Measurements from ENCODE around the gene OR10A6. TPM values are rescaled to one million over a fixed set of nuclear protein-coding genes. Genes with fewer than 3 reads are reported as not detected.

OR10A6 gene
- total and polyA plus RNA-seq, 3 donors from 2014 or later: not detected

- intact Hi-C loops (cut with DNase I; ENCODE audit: low total_unique reads): loop anchor here (5.0 kb wide), 1 partner anchor 91 kb away; the partner anchor contains the start of gene EIF3F
- WGBS, 2 donors: 22 to 52% methylated on average over 1 of the region's 1 CpG
- TF ChIP-seq, protein P1, sequence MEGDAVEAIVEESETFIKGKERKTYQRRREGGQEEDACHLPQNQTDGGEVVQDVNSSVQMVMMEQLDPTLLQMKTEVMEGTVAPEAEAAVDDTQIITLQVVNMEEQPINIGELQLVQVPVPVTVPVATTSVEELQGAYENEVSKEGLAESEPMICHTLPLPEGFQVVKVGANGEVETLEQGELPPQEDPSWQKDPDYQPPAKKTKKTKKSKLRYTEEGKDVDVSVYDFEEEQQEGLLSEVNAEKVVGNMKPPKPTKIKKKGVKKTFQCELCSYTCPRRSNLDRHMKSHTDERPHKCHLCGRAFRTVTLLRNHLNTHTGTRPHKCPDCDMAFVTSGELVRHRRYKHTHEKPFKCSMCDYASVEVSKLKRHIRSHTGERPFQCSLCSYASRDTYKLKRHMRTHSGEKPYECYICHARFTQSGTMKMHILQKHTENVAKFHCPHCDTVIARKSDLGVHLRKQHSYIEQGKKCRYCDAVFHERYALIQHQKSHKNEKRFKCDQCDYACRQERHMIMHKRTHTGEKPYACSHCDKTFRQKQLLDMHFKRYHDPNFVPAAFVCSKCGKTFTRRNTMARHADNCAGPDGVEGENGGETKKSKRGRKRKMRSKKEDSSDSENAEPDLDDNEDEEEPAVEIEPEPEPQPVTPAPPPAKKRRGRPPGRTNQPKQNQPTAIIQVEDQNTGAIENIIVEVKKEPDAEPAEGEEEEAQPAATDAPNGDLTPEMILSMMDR (IDR thresholded peaks at IDR 0.05): no peak
- TF ChIP-seq POLR2A (IDR thresholded peaks at IDR 0.05): no peak
- H3K36me3 ChIP-seq (ENCODE audit: low read depth, missing control alignments): no peaks in the 10 kb centered on the region
- H3K27me3 ChIP-seq: no peaks in the 10 kb centered on the region
- peaks cover 41% of the 10 kb centered on the region for H3K4me1 ChIP-seq
- DNase-seq: peak; percentile 61
- peak overlapping the region in 1 of 2 donors; percentile 18 for H3K27ac ChIP-seq
- no peak overlapping the region for H3K4me3 ChIP-seq
- H3K9me3 ChIP-seq: no peaks in the 10 kb centered on the region
These were observed 34.9 kb downstream of the OR10A6 start for GRCh38 chr11:7896009-7896785.

DNA sequence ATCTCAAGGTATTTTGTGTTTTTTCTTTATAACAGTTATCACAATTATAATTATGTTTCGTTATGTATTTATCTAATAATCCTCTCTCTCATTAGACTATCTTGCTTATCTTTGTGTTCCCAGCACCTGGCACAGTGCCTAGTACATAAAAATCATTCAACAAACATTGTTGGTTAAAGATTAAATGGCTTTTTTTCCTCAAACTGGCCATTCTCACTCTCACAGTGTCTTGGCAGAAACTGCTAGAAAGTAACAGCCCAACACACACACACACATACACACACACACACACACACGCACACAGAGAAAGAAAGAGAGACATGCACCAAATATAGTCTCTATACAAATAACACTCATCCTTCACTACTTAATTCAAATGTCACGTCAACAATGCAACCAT is 36.8 kb downstream of the OR10A6 start:
- Histone ChIP-seq H3K4me1 (peaks cover 41% of the 10 kb centered on the region), H3K9me3 (no peaks in the 10 kb centered on the region), H3K4me3 (no peak overlapping the region), H3K36me3 (ENCODE audit: low read depth, missing control alignments) (no peaks in the 10 kb centered on the region), H3K27me3 (no peaks in the 10 kb centered on the region), H3K27ac (peak overlapping the region in 1 of 2 donors; percentile 65)
- 33 to 40% methylated on average over 3 of the region's 3 CpGs for WGBS, 2 donors
- peak; percentile 54 for DNase-seq
- TF ChIP-seq POLR2A (IDR thresholded peaks at IDR 0.05): no peak
- TF ChIP-seq, protein P1 (IDR thresholded peaks at IDR 0.05): no peak
- intact Hi-C loops (cut with DNase I; ENCODE audit: low total_unique reads): no loop called here

DNA sequence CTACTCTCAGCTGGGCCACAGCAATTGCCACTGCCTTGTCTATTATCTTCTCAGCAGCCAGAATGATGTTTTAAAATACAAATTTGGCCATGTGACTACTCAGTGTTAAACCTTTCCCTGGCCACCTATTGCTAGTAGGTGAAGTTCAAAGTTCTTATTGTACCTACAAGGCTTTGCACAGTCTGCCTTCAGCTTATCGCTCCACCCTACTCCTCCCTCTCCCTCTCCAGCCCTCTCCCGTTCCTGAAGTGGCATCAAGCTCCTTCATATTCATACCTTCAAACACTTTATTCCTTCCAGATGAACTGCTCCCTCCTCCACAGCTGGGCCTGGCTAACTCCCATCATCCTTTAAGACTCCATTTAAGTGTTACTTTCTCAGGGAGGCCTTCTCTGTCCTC is 37.3 kb downstream of the OR10A6 start:
- WGBS, 2 donors: 51 to 55% methylated on average over 2 of the region's 2 CpGs
- Histone ChIP-seq H3K27me3 (no peaks in the 10 kb centered on the region), H3K27ac (peak overlapping the region in 1 of 2 donors; percentile 65), H3K4me1 (peaks cover 41% of the 10 kb centered on the region), H3K4me3 (no peak overlapping the region), H3K36me3 (ENCODE audit: low read depth, missing control alignments) (no peaks in the 10 kb centered on the region), H3K9me3 (no peaks in the 10 kb centered on the region)
- peak; percentile 46 for DNase-seq
- intact Hi-C loops (cut with DNase I; ENCODE audit: low total_unique reads): no loop called here
- TF ChIP-seq POLR2A (IDR thresholded peaks at IDR 0.05): no peak
- TF ChIP-seq, protein P1 (IDR thresholded peaks at IDR 0.05): no peak

GRCh38 chr11:7892840-7893254 is 38.2 kb downstream of the OR10A6 start:
- Histone ChIP-seq H3K36me3 (ENCODE audit: low read depth, missing control alignments) (no peaks in the 10 kb centered on the region), H3K4me1 (peaks cover 41% of the 10 kb centered on the region), H3K4me3 (no peak overlapping the region), H3K27ac (no peak overlapping the region), H3K27me3 (no peaks in the 10 kb centered on the region), H3K9me3 (no peaks in the 10 kb centered on the region)
- no peak for TF ChIP-seq POLR2A (IDR thresholded peaks at IDR 0.05)
- TF ChIP-seq, protein P1 (IDR thresholded peaks at IDR 0.05): peak; percentile 35 to 71 (median 68)
- intact Hi-C loops (cut with DNase I; ENCODE audit: low total_unique reads): no loop called here
- WGBS, 2 donors: 13 to 23% methylated on average over 2 of the region's 2 CpGs
- no peak for DNase-seq

Measured in testis (tissue), 3 donors.